Measurements from ENCODE around the gene LPAR6.

DNA sequence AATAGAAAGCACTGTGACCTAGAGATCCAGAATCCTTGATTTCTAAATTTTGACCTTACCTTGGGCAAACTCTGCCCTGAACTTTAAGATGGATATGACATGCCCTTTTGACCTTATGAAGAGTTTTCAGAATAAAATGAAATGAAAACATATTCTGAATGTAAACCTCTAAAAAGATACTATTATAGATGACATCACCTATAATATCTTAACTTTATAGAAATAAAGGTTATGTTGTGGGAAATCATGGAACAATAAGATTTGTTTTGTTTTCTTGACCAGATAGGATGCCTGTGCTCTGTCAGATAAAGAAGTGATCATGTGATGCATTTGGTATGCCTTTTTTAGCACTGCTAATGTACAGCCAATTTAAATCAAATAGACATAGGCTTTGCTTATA is 13.1 kb upstream of the LPAR6 start:
- TF ChIP-seq, protein P1, sequence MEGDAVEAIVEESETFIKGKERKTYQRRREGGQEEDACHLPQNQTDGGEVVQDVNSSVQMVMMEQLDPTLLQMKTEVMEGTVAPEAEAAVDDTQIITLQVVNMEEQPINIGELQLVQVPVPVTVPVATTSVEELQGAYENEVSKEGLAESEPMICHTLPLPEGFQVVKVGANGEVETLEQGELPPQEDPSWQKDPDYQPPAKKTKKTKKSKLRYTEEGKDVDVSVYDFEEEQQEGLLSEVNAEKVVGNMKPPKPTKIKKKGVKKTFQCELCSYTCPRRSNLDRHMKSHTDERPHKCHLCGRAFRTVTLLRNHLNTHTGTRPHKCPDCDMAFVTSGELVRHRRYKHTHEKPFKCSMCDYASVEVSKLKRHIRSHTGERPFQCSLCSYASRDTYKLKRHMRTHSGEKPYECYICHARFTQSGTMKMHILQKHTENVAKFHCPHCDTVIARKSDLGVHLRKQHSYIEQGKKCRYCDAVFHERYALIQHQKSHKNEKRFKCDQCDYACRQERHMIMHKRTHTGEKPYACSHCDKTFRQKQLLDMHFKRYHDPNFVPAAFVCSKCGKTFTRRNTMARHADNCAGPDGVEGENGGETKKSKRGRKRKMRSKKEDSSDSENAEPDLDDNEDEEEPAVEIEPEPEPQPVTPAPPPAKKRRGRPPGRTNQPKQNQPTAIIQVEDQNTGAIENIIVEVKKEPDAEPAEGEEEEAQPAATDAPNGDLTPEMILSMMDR (conservative IDR thresholded peaks at IDR 0.05; ENCODE audit: low read length) = no peak
- no peak for TF ChIP-seq EZH2phosphoT487 (IDR thresholded peaks at IDR 0.05; ENCODE audit: borderline replicate concordance, low read depth, low read length)
